ENCODE data around the gene COBL. TPM values are rescaled to one million over a fixed set of nuclear protein-coding genes. Genes with fewer than 3 reads are reported as not detected.

The COBL gene
- total RNA-seq, 2 experiments from 2014 or later: not detected

DNA sequence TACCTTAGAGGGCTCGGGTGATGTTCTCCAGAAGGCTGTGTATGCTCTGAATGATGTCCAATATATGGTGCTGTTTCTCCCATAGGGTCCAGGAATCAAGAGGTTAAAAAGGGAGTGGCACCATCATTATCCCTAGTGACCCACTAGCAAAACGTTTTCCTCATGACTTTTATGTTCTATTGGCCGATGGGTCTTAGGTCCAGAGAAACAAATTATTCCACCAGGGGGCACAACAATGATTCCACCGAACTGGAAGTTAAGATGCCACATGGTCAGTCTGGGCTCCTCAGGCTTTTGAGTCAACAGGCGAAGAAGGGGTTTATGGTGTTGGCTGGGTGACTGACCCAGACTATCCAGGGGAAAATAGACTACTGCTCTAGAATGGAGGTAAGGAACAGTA is 256.1 kb downstream of the COBL start:
- no peaks in the 10 kb centered on the region for H3K36me3 Mint-ChIP-seq (ENCODE audit: low read depth)
- no peaks in the 10 kb centered on the region for H3K4me1 Mint-ChIP-seq
- no peaks in the 10 kb centered on the region for H3K27me3 Mint-ChIP-seq
- ChIA-PET POLR2A (no interaction called here), CTCF (no interaction called here)
- no peak for DNase-seq
- H3K9me3 Mint-ChIP-seq: no peaks in the 10 kb centered on the region
- no peak overlapping the region for H3K4me3 Mint-ChIP-seq
- no peak overlapping the region for H3K27ac Mint-ChIP-seq

- no peaks in the 10 kb centered on the region for H3K27me3 Mint-ChIP-seq
- DNase-seq: no peak
- ChIA-PET POLR2A (no interaction called here), CTCF (no interaction called here)
- H3K4me3 Mint-ChIP-seq: no peak overlapping the region
- H3K4me1 Mint-ChIP-seq: no peaks in the 10 kb centered on the region
- H3K9me3 Mint-ChIP-seq: no peaks in the 10 kb centered on the region
- no peaks in the 10 kb centered on the region for H3K36me3 Mint-ChIP-seq (ENCODE audit: low read depth)
- H3K27ac Mint-ChIP-seq: no peak overlapping the region
These were observed 257.0 kb downstream of the COBL start for GRCh38 chr7:51059504-51060142.

GRCh38 chr7:51058764-51059163 is 257.8 kb downstream of the COBL start:
- H3K4me1 Mint-ChIP-seq: no peaks in the 10 kb centered on the region
- H3K4me3 Mint-ChIP-seq: no peak overlapping the region
- no peak for DNase-seq
- no peaks in the 10 kb centered on the region for H3K9me3 Mint-ChIP-seq
- ChIA-PET POLR2A (no interaction called here), CTCF (no interaction called here)
- no peak overlapping the region for H3K27ac Mint-ChIP-seq
- H3K36me3 Mint-ChIP-seq (ENCODE audit: low read depth): no peaks in the 10 kb centered on the region
- H3K27me3 Mint-ChIP-seq: no peaks in the 10 kb centered on the region

DNA sequence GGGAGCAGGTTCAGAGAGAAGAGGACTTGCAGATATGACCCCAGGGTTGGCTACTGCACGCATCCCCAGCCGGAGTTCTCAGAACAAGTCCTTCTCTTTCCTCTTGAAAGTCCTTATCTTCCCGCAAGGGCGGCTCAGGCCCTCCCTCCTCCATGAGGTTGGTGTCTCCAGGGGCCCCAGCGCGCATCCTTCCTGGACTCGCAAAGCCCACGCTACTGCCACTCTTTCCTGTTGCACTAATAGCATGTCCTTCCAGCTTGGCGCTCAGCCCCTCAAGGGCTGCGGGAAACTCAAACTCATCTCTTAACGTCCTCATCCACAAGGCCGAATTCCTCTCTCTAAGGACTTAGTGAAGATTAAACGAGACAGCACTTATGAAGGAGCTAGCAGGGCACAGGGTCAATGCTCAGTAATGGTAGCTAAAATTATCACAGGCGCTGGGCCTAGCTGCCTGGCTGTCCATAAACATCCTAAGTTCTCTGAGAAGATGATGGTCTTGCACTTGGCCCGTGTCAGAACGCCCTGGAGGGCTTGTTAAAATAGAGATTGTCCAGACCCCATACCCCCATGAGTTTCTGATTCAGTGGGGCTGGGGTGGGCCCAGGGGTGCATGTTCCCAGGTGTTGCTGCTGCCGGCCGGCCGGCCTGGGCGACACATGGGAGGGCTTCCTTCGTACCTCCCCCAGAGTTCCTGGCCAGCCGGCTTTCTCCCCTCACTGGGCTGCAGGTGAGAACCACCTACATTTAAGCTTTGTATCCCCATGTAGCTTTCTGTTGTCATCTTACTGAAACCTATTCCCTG is 261.4 kb downstream of the COBL start:
- ChIA-PET CTCF (interaction anchor here (0.6 kb wide), 1 partner anchor 14 kb away, joined by 8 read pairs; no protein-coding TSS in a partner anchor), POLR2A (no interaction called here)
- DNase-seq: no peak
- no peak overlapping the region for H3K4me3 Mint-ChIP-seq
- no peaks in the 10 kb centered on the region for H3K4me1 Mint-ChIP-seq
- no peaks in the 10 kb centered on the region for H3K36me3 Mint-ChIP-seq (ENCODE audit: low read depth)
- H3K27me3 Mint-ChIP-seq: peaks cover 4% of the 10 kb centered on the region
- H3K27ac Mint-ChIP-seq: no peak overlapping the region
- no peaks in the 10 kb centered on the region for H3K9me3 Mint-ChIP-seq

- Mint-ChIP-seq H3K4me1 (no peaks in the 10 kb centered on the region), H3K9me3 (no peaks in the 10 kb centered on the region), H3K4me3 (no peak overlapping the region), H3K27me3 (peaks cover 8% of the 10 kb centered on the region), H3K36me3 (ENCODE audit: low read depth) (no peaks in the 10 kb centered on the region), H3K27ac (no peak overlapping the region)
- POLR2A ChIA-PET: no interaction called here
- no peak for DNase-seq
- CTCF ChIA-PET: no interaction called here
These were observed 262.4 kb downstream of the COBL start for GRCh38 chr7:51054231-51054630.

GRCh38 chr7:51053160-51053925 is 263.3 kb downstream of the COBL start:
- Mint-ChIP-seq H3K27ac (no peak overlapping the region), H3K9me3 (no peaks in the 10 kb centered on the region), H3K36me3 (ENCODE audit: low read depth) (no peaks in the 10 kb centered on the region), H3K4me3 (no peak overlapping the region), H3K27me3 (peaks cover 11% of the 10 kb centered on the region), H3K4me1 (no peaks in the 10 kb centered on the region)
- ChIA-PET CTCF (interaction anchor here (0.8 to 1.2 kb wide), 2 partner anchors 12 to 108 kb away, joined by 3 read pairs; no protein-coding TSS in a partner anchor), POLR2A (no interaction called here)
- DNase-seq: no peak

GRCh38 chr7:51046482-51046881 is 270.1 kb downstream of the COBL start:
- POLR2A ChIA-PET: no interaction called here
- Mint-ChIP-seq H3K36me3 (ENCODE audit: low read depth) (no peaks in the 10 kb centered on the region), H3K27me3 (peaks cover 9% of the 10 kb centered on the region), H3K9me3 (no peaks in the 10 kb centered on the region), H3K4me1 (no peaks in the 10 kb centered on the region), H3K4me3 (no peak overlapping the region), H3K27ac (no peak overlapping the region)
- CTCF ChIA-PET: no interaction called here
- DNase-seq: no peak

- Mint-ChIP-seq H3K4me1 (no peaks in the 10 kb centered on the region), H3K4me3 (no peak overlapping the region), H3K27me3 (peaks cover 7% of the 10 kb centered on the region), H3K36me3 (ENCODE audit: low read depth) (no peaks in the 10 kb centered on the region), H3K9me3 (no peaks in the 10 kb centered on the region), H3K27ac (no peak overlapping the region)
- no peak for DNase-seq
- ChIA-PET POLR2A (no interaction called here), CTCF (no interaction called here)
These were observed 270.5 kb downstream of the COBL start for GRCh38 chr7:51046103-51046466.

- peaks cover 7% of the 10 kb centered on the region for H3K27me3 Mint-ChIP-seq
- no peaks in the 10 kb centered on the region for H3K4me1 Mint-ChIP-seq
- no peak overlapping the region for H3K4me3 Mint-ChIP-seq
- no peaks in the 10 kb centered on the region for H3K36me3 Mint-ChIP-seq (ENCODE audit: low read depth)
- H3K27ac Mint-ChIP-seq: no peak overlapping the region
- ChIA-PET POLR2A (no interaction called here), CTCF (no interaction called here)
- no peak for DNase-seq
- no peaks in the 10 kb centered on the region for H3K9me3 Mint-ChIP-seq
These were observed 271.1 kb downstream of the COBL start for GRCh38 chr7:51045319-51046102.

- Mint-ChIP-seq H3K27ac (no peak overlapping the region), H3K9me3 (no peaks in the 10 kb centered on the region), H3K4me1 (no peaks in the 10 kb centered on the region), H3K4me3 (no peak overlapping the region), H3K27me3 (no peaks in the 10 kb centered on the region), H3K36me3 (ENCODE audit: low read depth) (no peaks in the 10 kb centered on the region)
- DNase-seq: no peak
- CTCF ChIA-PET: interaction anchor here (0.5 kb wide), 1 partner anchor 98 kb away, joined by 3 read pairs; no protein-coding TSS in a partner anchor
- POLR2A ChIA-PET: no interaction called here
These were observed 273.1 kb downstream of the COBL start for GRCh38 chr7:51043461-51043860.

DNA sequence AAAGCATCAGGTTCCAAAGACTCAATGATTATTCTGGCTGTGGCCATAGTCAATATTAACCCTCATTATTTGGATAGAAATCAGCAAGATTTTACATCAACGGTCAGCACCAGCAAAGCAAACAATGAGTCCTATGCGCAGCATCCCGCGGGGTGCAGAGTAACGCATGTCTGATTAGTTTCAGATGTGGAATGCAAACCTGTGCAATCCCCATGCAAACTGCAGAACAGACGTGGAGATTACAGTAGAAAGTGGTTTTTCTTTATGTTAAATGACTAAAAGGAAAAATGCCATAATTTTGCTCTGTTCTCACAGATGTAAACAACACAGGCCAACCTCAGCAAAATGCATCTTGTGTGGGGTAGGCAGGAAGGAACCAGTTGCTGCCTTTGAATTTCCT is 275.8 kb downstream of the COBL start:
- no peaks in the 10 kb centered on the region for H3K36me3 Mint-ChIP-seq (ENCODE audit: low read depth)
- no peak for DNase-seq
- H3K4me1 Mint-ChIP-seq: no peaks in the 10 kb centered on the region
- ChIA-PET POLR2A (no interaction called here), CTCF (no interaction called here)
- no peak overlapping the region for H3K27ac Mint-ChIP-seq
- no peaks in the 10 kb centered on the region for H3K9me3 Mint-ChIP-seq
- H3K27me3 Mint-ChIP-seq: no peaks in the 10 kb centered on the region
- no peak overlapping the region for H3K4me3 Mint-ChIP-seq

GRCh38 chr7:51038573-51038972 is 278.0 kb downstream of the COBL start:
- no peak overlapping the region for H3K27ac Mint-ChIP-seq
- CTCF ChIA-PET: no interaction called here
- POLR2A ChIA-PET: no interaction called here
- H3K36me3 Mint-ChIP-seq (ENCODE audit: low read depth): no peaks in the 10 kb centered on the region
- H3K27me3 Mint-ChIP-seq: no peaks in the 10 kb centered on the region
- H3K4me3 Mint-ChIP-seq: no peak overlapping the region
- DNase-seq: no peak
- H3K9me3 Mint-ChIP-seq: no peaks in the 10 kb centered on the region
- no peaks in the 10 kb centered on the region for H3K4me1 Mint-ChIP-seq

DNA sequence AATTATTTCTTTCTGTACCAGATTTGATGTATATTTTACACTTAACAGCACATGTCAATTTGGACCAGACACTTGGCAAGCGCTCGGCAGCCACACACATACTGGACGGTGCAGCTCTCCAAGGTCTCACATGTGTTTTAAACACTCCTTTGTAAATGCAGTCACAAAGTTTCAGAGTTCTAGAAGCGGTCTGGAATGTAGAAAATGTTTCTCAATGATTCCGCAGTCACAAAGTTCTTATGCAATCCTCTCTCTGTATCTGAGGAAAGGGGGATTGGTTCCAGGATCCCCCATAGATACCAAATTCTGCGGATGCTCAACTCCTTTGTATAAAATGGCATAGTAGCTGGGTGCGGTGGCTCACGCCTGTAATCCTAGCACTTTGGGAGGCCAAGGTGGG is 280.9 kb downstream of the COBL start:
- CTCF ChIA-PET: no interaction called here
- Mint-ChIP-seq H3K27me3 (peaks cover 6% of the 10 kb centered on the region), H3K27ac (no peak overlapping the region), H3K9me3 (no peaks in the 10 kb centered on the region), H3K36me3 (ENCODE audit: low read depth) (no peaks in the 10 kb centered on the region), H3K4me1 (no peaks in the 10 kb centered on the region), H3K4me3 (no peak overlapping the region)
- DNase-seq: no peak
- POLR2A ChIA-PET: no interaction called here
